Osteocyte (in vitro differentiated cells): ENCODE data around the gene GSTA4. TPM values are rescaled to one million over a fixed set of nuclear protein-coding genes. Genes with fewer than 3 reads are reported as not detected.

ENCODE experiments used
- DNase-seq: peaks from one replicate; pipeline ENCODE4 v3.0.0; 2021; ENCODE audit warnings: mixed read lengths; ENCODE audit not compliant: unreplicated experiment; ENCODE audit errors: extremely low spot score
- H3K27ac Mint-ChIP-seq: one replicate; pipeline ENCODE4 v1.8.0; 2021; ENCODE audit warnings: mild to moderate bottlenecking, mixed read lengths; ENCODE audit not compliant: unreplicated experiment
- H3K27me3 Mint-ChIP-seq: one replicate; pipeline ENCODE4 v1.8.0; 2021; ENCODE audit warnings: mixed read lengths; ENCODE audit not compliant: unreplicated experiment
- H3K36me3 Mint-ChIP-seq: one replicate; pipeline ENCODE4 v1.8.0; 2021; ENCODE audit warnings: mixed read lengths; ENCODE audit not compliant: unreplicated experiment
- H3K4me1 Mint-ChIP-seq: one replicate; pipeline ENCODE4 v1.8.0; 2021; ENCODE audit warnings: mixed read lengths; ENCODE audit not compliant: unreplicated experiment
- H3K4me3 Mint-ChIP-seq: one replicate; pipeline ENCODE4 v1.8.0; 2021; ENCODE audit warnings: mild to moderate bottlenecking, moderate library complexity, mixed read lengths; ENCODE audit not compliant: unreplicated experiment
- H3K9me3 Mint-ChIP-seq: one replicate; pipeline ENCODE4 v1.8.0; 2021; ENCODE audit warnings: mixed read lengths; ENCODE audit not compliant: unreplicated experiment
- CTCF ChIP-seq: fragments of 200-600 bp; sonication (generic); IDR thresholded peaks from 2 replicates; pipeline ENCODE4 v1.5.0; 2021; ENCODE audit warnings: antibody characterized with exemption, mild to moderate bottlenecking, moderate library complexity
- total RNA-seq: library from RNA; stranded (reverse); gene quantifications from 2 replicates; pipeline ENCODE4 v1.2.1, GENCODE V29; 2021

Gene GSTA4
- total RNA-seq, 1 donor from 2014 or later = 45.3 TPM

- H3K27ac Mint-ChIP-seq = peak overlapping the region; percentile 99
- H3K27me3 Mint-ChIP-seq = no peaks in the 10 kb centered on the region
- H3K4me3 Mint-ChIP-seq = peak overlapping the region; percentile 95
- TF ChIP-seq CTCF = no peak
- H3K9me3 Mint-ChIP-seq = no peaks in the 10 kb centered on the region
- DNase-seq = no peak
- peaks cover 38% of the 10 kb centered on the region for H3K4me1 Mint-ChIP-seq
- H3K36me3 Mint-ChIP-seq = peaks cover 8% of the 10 kb centered on the region
Observed at GRCh38 chr6:52995913-52996645, 995 bp upstream of the GSTA4 start.

- DNase-seq = no peak
- no peaks in the 10 kb centered on the region for H3K9me3 Mint-ChIP-seq
- H3K36me3 Mint-ChIP-seq = peaks cover 18% of the 10 kb centered on the region
- H3K4me1 Mint-ChIP-seq = peaks cover 44% of the 10 kb centered on the region
- no peaks in the 10 kb centered on the region for H3K27me3 Mint-ChIP-seq
- TF ChIP-seq CTCF = no peak
- H3K27ac Mint-ChIP-seq = peak overlapping the region; percentile 99
- peak overlapping the region; percentile 95 for H3K4me3 Mint-ChIP-seq
Observed at GRCh38 chr6:52994839-52995088, 320 bp downstream of the GSTA4 start.

- peak overlapping the region; percentile 95 for H3K4me3 Mint-ChIP-seq
- H3K36me3 Mint-ChIP-seq = peaks cover 22% of the 10 kb centered on the region
- DNase-seq = no peak
- peaks cover 44% of the 10 kb centered on the region for H3K4me1 Mint-ChIP-seq
- no peaks in the 10 kb centered on the region for H3K27me3 Mint-ChIP-seq
- no peaks in the 10 kb centered on the region for H3K9me3 Mint-ChIP-seq
- no peak for TF ChIP-seq CTCF
- H3K27ac Mint-ChIP-seq = peak overlapping the region; percentile 99
Observed at GRCh38 chr6:52994031-52994838, 849 bp downstream of the GSTA4 start.

- no peak for TF ChIP-seq CTCF
- Mint-ChIP-seq H3K36me3 (peaks cover 30% of the 10 kb centered on the region), H3K27ac (peak overlapping the region; percentile 99), H3K27me3 (no peaks in the 10 kb centered on the region), H3K4me3 (peak overlapping the region; percentile 95), H3K4me1 (peaks cover 44% of the 10 kb centered on the region), H3K9me3 (no peaks in the 10 kb centered on the region)
- DNase-seq = no peak
Observed at GRCh38 chr6:52992980-52993920, 1.8 kb downstream of the GSTA4 start.
